KG1 (cell line): ENCODE results near the gene PHIP.

Source experiments
- DNase-seq: peaks from one replicate; lab custom pipeline; 2025; lab: John Stamatoyannopoulos, UW

Gene PHIP

GRCh38 chr6:79070206-79070825 lies 7.7 kb downstream of the PHIP start:
- no peak for DNase-seq

GRCh38 chr6:79066828-79067227 lies 11.2 kb downstream of the PHIP start:
- DNase-seq = no peak

- no peak for DNase-seq
Observed at GRCh38 chr6:79066330-79066729, 11.7 kb downstream of the PHIP start.

GRCh38 chr6:79065232-79065631 lies 12.8 kb downstream of the PHIP start:
- no peak for DNase-seq

GRCh38 chr6:79064635-79065034 lies 13.4 kb downstream of the PHIP start:
- no peak for DNase-seq

- DNase-seq = no peak
Observed at GRCh38 chr6:79062708-79063107, 15.3 kb downstream of the PHIP start.

- DNase-seq = no peak
Observed at GRCh38 chr6:79057746-79058145, 20.3 kb downstream of the PHIP start.

- DNase-seq = no peak
Observed at GRCh38 chr6:79056226-79056625, 21.8 kb downstream of the PHIP start.

GRCh38 chr6:79048611-79049010 lies 29.4 kb downstream of the PHIP start:
- no peak for DNase-seq

GRCh38 chr6:79047072-79047471 lies 31.0 kb downstream of the PHIP start:
- DNase-seq = no peak

- no peak for DNase-seq
Observed at GRCh38 chr6:79045966-79046365, 32.1 kb downstream of the PHIP start.

- DNase-seq = no peak
Observed at GRCh38 chr6:79042799-79043126, 35.3 kb downstream of the PHIP start.

- no peak for DNase-seq
Observed at GRCh38 chr6:79042088-79042798, 35.8 kb downstream of the PHIP start.

GRCh38 chr6:79040083-79040482 lies 38.0 kb downstream of the PHIP start:
- DNase-seq = no peak

- no peak for DNase-seq
Observed at GRCh38 chr6:79038061-79038460, 40.0 kb downstream of the PHIP start.

- no peak for DNase-seq
Observed at GRCh38 chr6:79034865-79035264, 43.2 kb downstream of the PHIP start.

GRCh38 chr6:79033279-79033678 lies 44.8 kb downstream of the PHIP start:
- DNase-seq = no peak

- DNase-seq = no peak
Observed at GRCh38 chr6:79031821-79032590, 46.0 kb downstream of the PHIP start.

- no peak for DNase-seq
Observed at GRCh38 chr6:79030511-79030910, 47.5 kb downstream of the PHIP start.

GRCh38 chr6:79030023-79030422 lies 48.0 kb downstream of the PHIP start:
- DNase-seq = no peak

GRCh38 chr6:79028641-79029314 lies 49.3 kb downstream of the PHIP start:
- DNase-seq = no peak

GRCh38 chr6:79011940-79012339 lies 66.1 kb downstream of the PHIP start:
- no peak for DNase-seq

- no peak for DNase-seq
Observed at GRCh38 chr6:79010422-79010821, 67.6 kb downstream of the PHIP start.
